Upper lobe of right lung (tissue), 1 donor: ENCODE results near the gene PIH1D1. TPM values are rescaled to one million over a fixed set of nuclear protein-coding genes. Genes with fewer than 3 reads are reported as not detected.
"Not testable (repeated sequence)": the region's sequence is repeated elsewhere in the genome, so short reads cannot be mapped to it uniquely, and the experiment has no call there.

ENCODE experiments used
- ATAC-seq: fragments of 200-7000 bp; cut with Tn5 transposase; one replicate; pipeline ENCODE4 v1.9.1; 2020; ENCODE audit warnings: mild to moderate bottlenecking, moderate library complexity
- DNase-seq: peaks from one replicate; pipeline ENCODE4 v3.0.0-alpha.2; 2020
- H3K27ac ChIP-seq: fragments of 200-600 bp; one replicate; pipeline ENCODE4 v1.8.0; 2022
- H3K27me3 ChIP-seq: fragments of 200-600 bp; one replicate; pipeline ENCODE4 v1.8.0; 2022; ENCODE audit warnings: mild to moderate bottlenecking
- H3K36me3 ChIP-seq: fragments of 200-600 bp; one replicate; pipeline ENCODE4 v1.8.0; 2022
- H3K4me1 ChIP-seq: fragments of 200-600 bp; one replicate; pipeline ENCODE4 v1.8.0; 2022
- H3K4me3 ChIP-seq: fragments of 200-600 bp; one replicate; pipeline ENCODE4 v1.8.0; 2022; ENCODE audit warnings: mild to moderate bottlenecking
- H3K9me3 ChIP-seq: fragments of 200-600 bp; one replicate; pipeline ENCODE4 v1.8.0; 2022
- CTCF ChIP-seq: fragments of 200-600 bp; IDR thresholded peaks from one replicate; pipeline ENCODE4 v1.8.0; 2022; ENCODE audit warnings: antibody characterized with exemption
- intact Hi-C: fragments of 100-400 bp; cut with DNase I; formaldehyde crosslinking; loops from one replicate; pipeline ENCODE4 v1.11.0; 2022
- total RNA-seq: library from RNA; stranded (reverse); fragmentation: NEBNext Ultra II Directional; extraction: Animal tissue kit (Norgen Biotek cat#: 25700); gene quantifications from one replicate; pipeline ENCODE4 v1.2.1, GENCODE V29; 2021
- donor health status: DM: no; HTN: yes; CAD: no; lungs with severe emphysema.

The PIH1D1 gene
- total RNA-seq, 1 donor from 2014 or later, result 64.2 TPM

GRCh38 chr19:49474542-49474924 lies 22.9 kb upstream of the PIH1D1 start:
- ATAC-seq, result no peak
- DNase-seq, result no peak

GRCh38 chr19:49473868-49474541 lies 22.4 kb upstream of the PIH1D1 start, which contains the start of gene FLT3LG:
Gene FLT3LG (plus strand): TSS chr19:49474215. CDS start chr19:49474640, 425 bp downstream.
- H3K27ac ChIP-seq, result peak within 1 kb of the TSS; percentile 87
- ATAC-seq, result peak; percentile 91
- intact Hi-C loops, result no loop called here

More at GRCh38 chr19:49474542-49474924, 22.9 kb upstream of the PIH1D1 start:
- intact Hi-C loops, result no loop called here
- Histone ChIP-seq H3K27me3 (no peaks in the 10 kb centered on the region), H3K27ac (peak overlapping the region; percentile 87), H3K4me3 (peak overlapping the region; percentile 77), H3K9me3 (no peaks in the 10 kb centered on the region), H3K36me3 (no peaks in the 10 kb centered on the region), H3K4me1 (peaks cover 6% of the 10 kb centered on the region)
- TF ChIP-seq CTCF, result no peak

GRCh38 chr19:49473501-49473867 lies 21.9 kb upstream of the PIH1D1 start:
- H3K9me3 ChIP-seq, H3K4me1 ChIP-seq, ATAC-seq, DNase-seq, H3K27me3 ChIP-seq, H3K36me3 ChIP-seq, intact Hi-C loops: not testable (repeated sequence)
- H3K4me3 ChIP-seq, result peak overlapping the region; percentile 77
- H3K27ac ChIP-seq, result peak overlapping the region; percentile 87

More at GRCh38 chr19:49473868-49474541, 22.4 kb upstream of the PIH1D1 start, which contains the start of gene FLT3LG:
- DNase-seq, result peak; percentile 90
- no peaks in the 10 kb centered on the region for H3K27me3 ChIP-seq
- H3K4me3 ChIP-seq, result peak within 1 kb of the TSS; percentile 77
- no peaks in the 10 kb centered on the region for H3K36me3 ChIP-seq
- no peaks in the 10 kb centered on the region for H3K9me3 ChIP-seq
- peaks cover 6% of the 10 kb centered on the region for H3K4me1 ChIP-seq
- TF ChIP-seq CTCF, result peak; percentile 99

DNA sequence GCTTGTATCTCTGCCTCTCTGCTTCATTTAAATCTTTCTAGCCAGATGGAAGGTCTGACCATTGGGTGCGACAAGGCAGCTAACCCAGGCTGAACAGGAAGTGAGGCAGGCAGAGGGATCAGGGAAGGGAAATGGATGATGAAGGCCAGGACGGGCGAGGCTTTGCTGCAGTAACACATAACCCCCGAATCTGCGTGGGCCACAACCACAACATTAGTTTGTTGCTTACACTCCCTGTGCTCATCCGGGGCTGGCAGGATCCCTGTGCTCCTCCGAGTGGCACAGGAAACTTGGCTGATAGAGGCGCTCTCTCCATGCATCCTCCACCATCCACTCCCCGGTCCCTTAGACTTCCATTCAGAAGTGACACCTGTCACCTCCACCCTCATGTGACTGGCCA lies 21.3 kb upstream of the PIH1D1 start:
- intact Hi-C loops, result no loop called here
- ATAC-seq (no peak), DNase-seq (no peak)
- peak overlapping the region; percentile 87 for H3K27ac ChIP-seq
- no peaks in the 10 kb centered on the region for H3K36me3 ChIP-seq
- H3K4me1 ChIP-seq, result peaks cover 6% of the 10 kb centered on the region
- no peak overlapping the region for H3K4me3 ChIP-seq
- no peaks in the 10 kb centered on the region for H3K27me3 ChIP-seq
- H3K9me3 ChIP-seq, result no peaks in the 10 kb centered on the region
- TF ChIP-seq CTCF, result no peak

- Histone ChIP-seq H3K4me1 (peaks cover 6% of the 10 kb centered on the region), H3K4me3 (no peak overlapping the region), H3K27me3 (no peaks in the 10 kb centered on the region), H3K9me3 (no peaks in the 10 kb centered on the region), H3K36me3 (peaks cover 7% of the 10 kb centered on the region), H3K27ac (no peak overlapping the region)
- no peak for DNase-seq
- no peak for ATAC-seq
- intact Hi-C loops, result no loop called here
- TF ChIP-seq CTCF, result no peak
Observed at GRCh38 chr19:49470615-49470978, 19.0 kb upstream of the PIH1D1 start.

DNA sequence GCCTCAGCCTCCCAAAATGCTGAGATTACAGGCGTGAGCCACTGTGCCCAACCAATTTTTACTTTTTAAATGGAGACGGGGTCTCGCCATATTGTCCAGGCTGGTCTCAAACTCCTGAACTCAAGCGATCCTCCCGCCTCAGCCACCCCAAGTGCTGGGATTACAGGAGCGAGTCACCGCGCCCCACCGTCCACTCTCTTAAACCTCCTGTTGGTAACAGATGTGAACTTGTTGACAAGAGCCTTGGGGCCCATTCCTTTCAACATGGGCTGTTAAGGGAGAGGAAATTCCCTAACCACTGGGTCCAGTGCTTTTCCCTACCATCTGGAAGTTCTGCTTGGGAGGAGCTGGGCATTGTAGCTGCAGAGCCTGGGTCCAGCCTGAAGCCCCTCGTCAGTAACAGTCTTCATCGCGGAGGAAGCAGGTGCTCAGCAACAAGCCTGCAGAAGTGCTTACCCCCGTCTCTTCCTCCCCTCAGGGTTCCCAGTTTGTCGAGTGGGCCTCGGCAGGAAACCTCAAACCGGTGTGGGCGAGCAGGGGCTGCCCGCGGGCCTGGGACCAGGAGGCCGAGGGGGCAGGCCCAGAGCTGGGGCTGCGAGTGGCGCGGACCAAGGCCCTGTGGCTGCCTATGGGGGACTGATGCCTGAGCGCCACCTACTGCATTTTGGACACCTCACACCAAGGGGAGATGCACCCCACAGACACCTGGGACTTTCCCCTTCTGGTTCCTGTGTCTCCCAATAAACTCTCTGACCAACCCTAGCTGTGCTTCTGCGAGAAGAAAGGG lies 18.4 kb upstream of the PIH1D1 start:
- H3K27me3 ChIP-seq, result no peaks in the 10 kb centered on the region
- H3K4me1 ChIP-seq, result peaks cover 6% of the 10 kb centered on the region
- H3K9me3 ChIP-seq, result no peaks in the 10 kb centered on the region
- H3K36me3 ChIP-seq, result peaks cover 12% of the 10 kb centered on the region
- no peak overlapping the region for H3K4me3 ChIP-seq
- ATAC-seq (peak; percentile 17), DNase-seq (no peak)
- TF ChIP-seq CTCF, result peak; percentile 21
- H3K27ac ChIP-seq, result no peak overlapping the region
- intact Hi-C loops, result no loop called here
